ENCODE results near the gene DCHS1.
"Not testable (repeated sequence)": the region's sequence is repeated elsewhere in the genome, so short reads cannot be mapped to it uniquely, and the experiment has no call there.

DCHS1 gene, protein sequence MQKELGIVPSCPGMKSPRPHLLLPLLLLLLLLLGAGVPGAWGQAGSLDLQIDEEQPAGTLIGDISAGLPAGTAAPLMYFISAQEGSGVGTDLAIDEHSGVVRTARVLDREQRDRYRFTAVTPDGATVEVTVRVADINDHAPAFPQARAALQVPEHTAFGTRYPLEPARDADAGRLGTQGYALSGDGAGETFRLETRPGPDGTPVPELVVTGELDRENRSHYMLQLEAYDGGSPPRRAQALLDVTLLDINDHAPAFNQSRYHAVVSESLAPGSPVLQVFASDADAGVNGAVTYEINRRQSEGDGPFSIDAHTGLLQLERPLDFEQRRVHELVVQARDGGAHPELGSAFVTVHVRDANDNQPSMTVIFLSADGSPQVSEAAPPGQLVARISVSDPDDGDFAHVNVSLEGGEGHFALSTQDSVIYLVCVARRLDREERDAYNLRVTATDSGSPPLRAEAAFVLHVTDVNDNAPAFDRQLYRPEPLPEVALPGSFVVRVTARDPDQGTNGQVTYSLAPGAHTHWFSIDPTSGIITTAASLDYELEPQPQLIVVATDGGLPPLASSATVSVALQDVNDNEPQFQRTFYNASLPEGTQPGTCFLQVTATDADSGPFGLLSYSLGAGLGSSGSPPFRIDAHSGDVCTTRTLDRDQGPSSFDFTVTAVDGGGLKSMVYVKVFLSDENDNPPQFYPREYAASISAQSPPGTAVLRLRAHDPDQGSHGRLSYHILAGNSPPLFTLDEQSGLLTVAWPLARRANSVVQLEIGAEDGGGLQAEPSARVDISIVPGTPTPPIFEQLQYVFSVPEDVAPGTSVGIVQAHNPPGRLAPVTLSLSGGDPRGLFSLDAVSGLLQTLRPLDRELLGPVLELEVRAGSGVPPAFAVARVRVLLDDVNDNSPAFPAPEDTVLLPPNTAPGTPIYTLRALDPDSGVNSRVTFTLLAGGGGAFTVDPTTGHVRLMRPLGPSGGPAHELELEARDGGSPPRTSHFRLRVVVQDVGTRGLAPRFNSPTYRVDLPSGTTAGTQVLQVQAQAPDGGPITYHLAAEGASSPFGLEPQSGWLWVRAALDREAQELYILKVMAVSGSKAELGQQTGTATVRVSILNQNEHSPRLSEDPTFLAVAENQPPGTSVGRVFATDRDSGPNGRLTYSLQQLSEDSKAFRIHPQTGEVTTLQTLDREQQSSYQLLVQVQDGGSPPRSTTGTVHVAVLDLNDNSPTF (N-terminal part only)

DNA sequence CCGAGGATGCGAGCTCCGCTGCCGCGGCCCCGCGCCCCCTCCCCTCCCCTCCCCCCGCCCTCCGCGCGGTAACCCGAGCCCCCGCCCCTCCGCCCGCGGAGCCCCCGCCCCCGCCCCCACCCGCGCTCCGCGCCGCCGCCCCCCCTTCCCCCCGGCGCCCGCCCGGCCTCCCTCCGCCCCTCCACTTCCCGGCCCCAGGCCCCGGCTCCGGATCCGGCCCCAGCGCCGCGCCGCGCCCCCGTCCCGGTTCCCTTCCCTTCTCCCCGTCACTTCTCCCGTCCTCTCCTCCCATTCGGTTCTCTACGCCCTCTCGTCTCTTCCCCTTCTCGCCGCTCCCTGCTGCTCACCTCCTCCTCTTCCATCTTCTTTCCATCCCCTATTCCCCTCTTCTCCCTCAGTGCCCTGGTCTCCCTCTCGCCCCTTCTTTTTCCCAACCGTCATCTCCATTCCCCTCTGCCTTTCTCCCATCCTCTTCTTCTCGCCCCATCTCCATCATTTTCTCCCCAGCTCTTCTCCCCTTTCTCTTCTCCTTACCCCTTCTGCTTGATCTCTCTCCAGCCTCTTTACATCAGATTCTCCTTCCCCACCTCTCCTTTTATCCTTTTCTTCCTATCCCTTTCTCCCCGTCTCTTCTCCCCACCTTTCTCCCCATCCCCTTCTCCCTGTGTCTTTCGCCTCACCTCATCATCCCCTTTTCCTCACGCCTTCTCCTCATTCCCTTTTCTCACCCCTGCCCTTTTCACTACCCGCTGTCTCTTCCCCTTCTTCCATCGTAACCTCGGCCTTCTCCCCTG, at the start of gene DCHS1:
TSS of gene DCHS1 (minus strand) at position 20 of the 794 bp plus-strand sequence. CDS start 14,196 bp downstream, outside the sequence.
- Histone ChIP-seq H3K36me3 (ENCODE audit: control insufficient read depth in 1 of 2, insufficient read depth in 2 of 2, low read length in 2 of 2) (no peaks in the 10 kb centered on the region), H3K9me3 (ENCODE audit: control insufficient read depth in 1 of 2, low read length in 2 of 2) (no peaks in the 10 kb centered on the region), H3K4me1 (ENCODE audit: control insufficient read depth in 1 of 2, insufficient read depth in 2 of 2, low read length in 2 of 2) (peaks cover 6 to 9% of the 10 kb centered on the region in 2 donors), H3K4me3 (ENCODE audit: low read depth in 1 of 2, low read length in 2 of 2) (peak within 1 kb of the TSS; percentile 57 to 67), H3K27ac (ENCODE audit: low read length) (peak within 1 kb of the TSS; percentile 82), H3K27me3 (ENCODE audit: low read depth, low read length) (no peaks in the 10 kb centered on the region)

DNA sequence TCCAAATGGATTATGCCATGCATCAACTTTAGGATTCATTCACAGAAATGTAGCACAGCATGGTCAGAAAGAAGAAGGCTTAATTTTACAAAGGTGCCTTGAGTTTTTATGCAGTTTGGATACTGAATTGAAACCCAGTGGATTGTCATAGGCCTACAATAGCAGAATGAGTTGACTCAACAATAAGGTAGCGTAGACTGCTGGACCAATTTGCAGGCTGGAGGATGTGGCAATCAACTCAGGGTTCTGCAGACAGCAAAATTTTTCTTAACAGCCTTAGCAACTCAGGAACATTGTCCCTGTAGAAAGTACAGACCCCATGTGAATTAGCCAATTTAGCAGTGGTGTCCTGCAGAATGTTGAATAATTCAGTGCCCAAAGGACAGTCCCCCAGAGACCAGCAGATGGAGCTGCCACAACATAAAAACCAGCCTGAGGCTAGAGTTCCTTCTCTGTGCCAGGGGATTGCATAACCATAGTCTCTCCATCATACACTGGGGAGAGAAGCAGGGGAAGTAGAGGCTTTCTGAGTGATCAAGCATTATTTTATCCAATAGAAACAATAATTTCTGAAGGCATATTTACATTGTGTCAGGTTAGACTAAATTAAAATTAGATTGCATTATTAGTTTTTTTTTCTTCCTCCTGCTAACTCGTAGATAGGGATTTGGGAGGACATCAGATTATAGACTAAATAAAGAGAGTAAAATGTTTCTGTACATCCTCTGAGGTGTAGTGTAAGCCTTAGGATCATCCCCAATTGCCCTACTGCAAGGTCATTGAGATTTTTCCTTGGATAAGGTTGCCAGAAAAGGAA, 47.8 kb upstream of the DCHS1 start:
- no peaks in the 10 kb centered on the region for H3K36me3 ChIP-seq (ENCODE audit: control insufficient read depth in 1 of 2, insufficient read depth in 2 of 2, low read length in 2 of 2)
- no peak overlapping the region for H3K27ac ChIP-seq (ENCODE audit: low read length)
- no peaks in the 10 kb centered on the region for H3K9me3 ChIP-seq (ENCODE audit: control insufficient read depth in 1 of 2, low read length in 2 of 2)
- H3K4me1 ChIP-seq (ENCODE audit: control insufficient read depth in 1 of 2, insufficient read depth in 2 of 2, low read length in 2 of 2): no peaks in the 10 kb centered on the region
- H3K27me3 ChIP-seq (ENCODE audit: low read depth, low read length): no peaks in the 10 kb centered on the region
- no peak overlapping the region for H3K4me3 ChIP-seq (ENCODE audit: low read depth in 1 of 2, low read length in 2 of 2)

DNA sequence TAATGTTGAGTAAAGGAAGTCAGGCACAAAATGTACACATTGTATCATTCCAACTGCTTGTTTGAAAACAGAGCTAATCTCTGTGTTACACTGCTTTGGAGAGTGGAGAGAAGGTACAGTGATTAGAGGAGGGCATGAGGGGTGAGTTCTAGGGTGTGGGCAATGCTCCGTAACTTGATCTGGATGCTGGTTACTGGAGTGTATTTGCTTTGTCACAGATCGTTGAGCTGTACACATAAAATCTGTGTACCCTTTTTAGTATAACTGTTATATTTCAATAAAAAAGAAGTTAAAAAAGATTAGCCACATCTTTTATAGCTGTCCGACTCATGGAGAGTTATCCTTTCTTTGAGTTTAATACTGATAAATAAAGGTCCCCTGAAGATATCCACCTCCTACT, 46.3 kb upstream of the DCHS1 start:
- not testable (repeated sequence) for H3K4me1 ChIP-seq (ENCODE audit: control insufficient read depth in 1 of 2, insufficient read depth in 2 of 2, low read length in 2 of 2); H3K27ac ChIP-seq (ENCODE audit: low read length); H3K4me3 ChIP-seq (ENCODE audit: low read depth in 1 of 2, low read length in 2 of 2); H3K27me3 ChIP-seq (ENCODE audit: low read depth, low read length); H3K36me3 ChIP-seq (ENCODE audit: control insufficient read depth in 1 of 2, insufficient read depth in 2 of 2, low read length in 2 of 2); H3K9me3 ChIP-seq (ENCODE audit: control insufficient read depth in 1 of 2, low read length in 2 of 2)

- Histone ChIP-seq H3K4me1 (ENCODE audit: control insufficient read depth in 1 of 2, insufficient read depth in 2 of 2, low read length in 2 of 2) (peaks cover 4 to 10% of the 10 kb centered on the region in 2 donors), H3K9me3 (ENCODE audit: control insufficient read depth in 1 of 2, low read length in 2 of 2) (no peaks in the 10 kb centered on the region), H3K36me3 (ENCODE audit: control insufficient read depth in 1 of 2, insufficient read depth in 2 of 2, low read length in 2 of 2) (no peaks in the 10 kb centered on the region), H3K27ac (ENCODE audit: low read length) (peak overlapping the region; percentile 72), H3K27me3 (ENCODE audit: low read depth, low read length) (no peaks in the 10 kb centered on the region), H3K4me3 (ENCODE audit: low read depth in 1 of 2, low read length in 2 of 2) (no peak overlapping the region)
These were observed 39.8 kb upstream of the DCHS1 start for GRCh38 chr11:6695377-6695776.

DNA sequence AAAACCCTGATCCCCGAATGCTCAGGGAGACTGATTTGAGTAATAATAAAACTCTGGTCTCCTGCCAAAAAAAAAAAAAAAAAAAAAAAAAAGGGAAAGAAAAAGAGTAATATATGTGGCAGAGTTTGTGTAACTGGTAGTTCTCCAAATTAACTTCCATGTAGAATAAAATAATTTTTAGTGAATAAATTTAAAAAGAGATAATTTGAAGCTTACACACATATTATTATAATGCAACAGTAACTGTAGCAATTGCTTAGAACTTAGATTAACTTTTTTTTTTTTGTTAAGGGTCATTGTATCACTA, 38.6 kb upstream of the DCHS1 start:
- Histone ChIP-seq H3K27ac (ENCODE audit: low read length) (peak overlapping the region; percentile 72), H3K4me1 (ENCODE audit: control insufficient read depth in 1 of 2, insufficient read depth in 2 of 2, low read length in 2 of 2) (peaks cover 4 to 10% of the 10 kb centered on the region in 2 donors), H3K27me3 (ENCODE audit: low read depth, low read length) (no peaks in the 10 kb centered on the region), H3K36me3 (ENCODE audit: control insufficient read depth in 1 of 2, insufficient read depth in 2 of 2, low read length in 2 of 2) (no peaks in the 10 kb centered on the region), H3K9me3 (ENCODE audit: control insufficient read depth in 1 of 2, low read length in 2 of 2) (no peaks in the 10 kb centered on the region), H3K4me3 (ENCODE audit: low read depth in 1 of 2, low read length in 2 of 2) (no peak overlapping the region)

- H3K27me3 ChIP-seq (ENCODE audit: low read depth, low read length): no peaks in the 10 kb centered on the region
- H3K36me3 ChIP-seq (ENCODE audit: control insufficient read depth in 1 of 2, insufficient read depth in 2 of 2, low read length in 2 of 2): no peaks in the 10 kb centered on the region
- no peak overlapping the region for H3K27ac ChIP-seq (ENCODE audit: low read length)
- H3K4me3 ChIP-seq (ENCODE audit: low read depth in 1 of 2, low read length in 2 of 2): no peak overlapping the region
- no peaks in the 10 kb centered on the region for H3K9me3 ChIP-seq (ENCODE audit: control insufficient read depth in 1 of 2, low read length in 2 of 2)
- H3K4me1 ChIP-seq (ENCODE audit: control insufficient read depth in 1 of 2, insufficient read depth in 2 of 2, low read length in 2 of 2): peaks cover 4 to 10% of the 10 kb centered on the region in 2 donors
These were observed 38.0 kb upstream of the DCHS1 start for GRCh38 chr11:6693342-6694228.

GRCh38 chr11:6692128-6692527, 36.5 kb upstream of the DCHS1 start:
- H3K9me3 ChIP-seq (ENCODE audit: control insufficient read depth in 1 of 2, low read length in 2 of 2): no peaks in the 10 kb centered on the region
- H3K4me1 ChIP-seq (ENCODE audit: control insufficient read depth in 1 of 2, insufficient read depth in 2 of 2, low read length in 2 of 2): peaks cover 4 to 10% of the 10 kb centered on the region in 2 donors
- H3K4me3 ChIP-seq (ENCODE audit: low read depth in 1 of 2, low read length in 2 of 2): no peak overlapping the region
- no peaks in the 10 kb centered on the region for H3K36me3 ChIP-seq (ENCODE audit: control insufficient read depth in 1 of 2, insufficient read depth in 2 of 2, low read length in 2 of 2)
- no peak overlapping the region for H3K27ac ChIP-seq (ENCODE audit: low read length)
- H3K27me3 ChIP-seq (ENCODE audit: low read depth, low read length): no peaks in the 10 kb centered on the region

- not testable (repeated sequence) for H3K9me3 ChIP-seq (ENCODE audit: control insufficient read depth in 1 of 2, low read length in 2 of 2); H3K4me3 ChIP-seq (ENCODE audit: low read depth in 1 of 2, low read length in 2 of 2); H3K27ac ChIP-seq (ENCODE audit: low read length); H3K4me1 ChIP-seq (ENCODE audit: control insufficient read depth in 1 of 2, insufficient read depth in 2 of 2, low read length in 2 of 2); H3K36me3 ChIP-seq (ENCODE audit: control insufficient read depth in 1 of 2, insufficient read depth in 2 of 2, low read length in 2 of 2); H3K27me3 ChIP-seq (ENCODE audit: low read depth, low read length)
These were observed 35.0 kb upstream of the DCHS1 start for GRCh38 chr11:6690431-6691132.

- H3K27me3 ChIP-seq (ENCODE audit: low read depth, low read length): no peaks in the 10 kb centered on the region
- H3K9me3 ChIP-seq (ENCODE audit: control insufficient read depth in 1 of 2, low read length in 2 of 2): no peaks in the 10 kb centered on the region
- no peak overlapping the region for H3K4me3 ChIP-seq (ENCODE audit: low read depth in 1 of 2, low read length in 2 of 2)
- no peaks in the 10 kb centered on the region for H3K36me3 ChIP-seq (ENCODE audit: control insufficient read depth in 1 of 2, insufficient read depth in 2 of 2, low read length in 2 of 2)
- H3K4me1 ChIP-seq (ENCODE audit: control insufficient read depth in 1 of 2, insufficient read depth in 2 of 2, low read length in 2 of 2): peaks cover 0 to 5% of the 10 kb centered on the region in 2 donors
- no peak overlapping the region for H3K27ac ChIP-seq (ENCODE audit: low read length)
These were observed 32.3 kb upstream of the DCHS1 start for GRCh38 chr11:6687876-6688275.
